ENCODE results near the gene UCN2.

GRCh38 chr3:48532271-48532976, 31.2 kb downstream of the UCN2 start:
- no peak for TF ChIP-seq CTCF (IDR thresholded peaks at IDR 0.05; ENCODE audit: low read depth, low read length, poor library complexity, severe bottlenecking)
- no peak for TF ChIP-seq EZH2phosphoT487 (IDR thresholded peaks at IDR 0.05; ENCODE audit: borderline replicate concordance, low read length)
